Caco-2 (cell line): ENCODE results near the gene HNRNPM. TPM values are rescaled to one million over a fixed set of nuclear protein-coding genes. Genes with fewer than 3 reads are reported as not detected.

Experiments used
- Bru-seq: library from RNA; stranded (reverse); fragments of 400-500 nt; gene quantifications from one replicate; lab custom pipeline; 2021; lab: Mats Ljungman, UMichigan
- BruChase-seq, 2 experiments: library from RNA; stranded (reverse); fragments of 400-500 nt; gene quantifications; one replicate each; lab custom pipeline; 2021; lab: Mats Ljungman, UMichigan
- BruUV-seq: library from RNA; stranded (reverse); fragments of 400-500 nt; replicated peaks from 2 replicates; lab custom pipeline; 2021; lab: Mats Ljungman, UMichigan
- CTCF ChIA-PET: fragments of 300-600 bp; sonication (Branson Sonifier 250); formaldehyde crosslinking; loops from one replicate; lab custom pipeline; 2022; ENCODE audit warnings: antibody characterized with exemption; lab: Charles Lee
- POLR2A ChIA-PET: fragments of 300-600 bp; sonication (Branson Sonifier 250); formaldehyde crosslinking; loops from one replicate; lab custom pipeline; 2022; ENCODE audit warnings: antibody characterized with exemption; lab: Charles Lee
- DNase-seq, 2 experiments: peaks; one replicate each; pipeline versions ENCODE4 v3.0.0 to v3.0.0-alpha.2; 2020 to 2022
- H3K27me3 ChIP-seq: replicated peaks from 2 replicates; pipeline ENCODE4 v1.6.0; 2011; ENCODE audit warnings: low read length; ENCODE audit not compliant: control insufficient read depth, insufficient read depth
- H3K36me3 ChIP-seq: 2 replicates; pipeline ENCODE4 v1.5.1; 2011; ENCODE audit warnings: low read length; ENCODE audit not compliant: control insufficient read depth, insufficient read depth
- H3K4me1 ChIP-seq: fragments of 250-450 bp; sonication (Bioruptor Pico); 2 replicates; pipeline ENCODE4 v1.5.1; 2020; ENCODE audit warnings: mild to moderate bottlenecking
- H3K4me3 ChIP-seq: 2 replicates; pipeline ENCODE4 v1.5.1; 2011; ENCODE audit warnings: low read depth, mild to moderate bottlenecking, control low read depth, low read length
- H3K9me3 ChIP-seq: fragments of 250-450 bp; sonication (Bioruptor Pico); 2 replicates; pipeline ENCODE4 v1.5.1; 2020; ENCODE audit warnings: mild to moderate bottlenecking, moderate library complexity
- H3K27ac Mint-ChIP-seq: one replicate; pipeline ENCODE4 v1.8.0; 2022; ENCODE audit warnings: mixed read lengths; ENCODE audit not compliant: unreplicated experiment
- H3K27me3 Mint-ChIP-seq: one replicate; pipeline ENCODE4 v1.8.0; 2022; ENCODE audit warnings: mixed read lengths; ENCODE audit not compliant: insufficient read depth, unreplicated experiment
- H3K36me3 Mint-ChIP-seq: one replicate; pipeline ENCODE4 v1.8.0; 2022; ENCODE audit warnings: mild to moderate bottlenecking, mixed read lengths; ENCODE audit not compliant: insufficient read depth, unreplicated experiment
- H3K4me1 Mint-ChIP-seq: one replicate; pipeline ENCODE4 v1.8.0; 2022; ENCODE audit warnings: low read depth, mixed read lengths; ENCODE audit not compliant: unreplicated experiment
- H3K4me3 Mint-ChIP-seq: one replicate; pipeline ENCODE4 v1.8.0; 2022; ENCODE audit warnings: mild to moderate bottlenecking, moderate library complexity, mixed read lengths; ENCODE audit not compliant: unreplicated experiment
- H3K9me3 Mint-ChIP-seq: one replicate; pipeline ENCODE4 v1.8.0; 2022; ENCODE audit warnings: mixed read lengths; ENCODE audit not compliant: unreplicated experiment
- intact Hi-C: fragments of 100-400 bp; cut with micrococcal nuclease; formaldehyde crosslinking; loops from one replicate; pipeline ENCODE4 v1.10.0; 2022; ENCODE audit not compliant: unreplicated experiment
- long read RNA-seq: library from polyadenylated mRNA; stranded (forward); transcript quantifications from one replicate; pipeline ENCODE4 v2.0.0, GENCODE V29; 2022
- total RNA-seq: library from RNA; stranded (reverse); gene quantifications from 2 replicates; pipeline ENCODE4 v1.2.3, GENCODE V29; 2022
- TF ChIP-seq, protein P1 (sequence below), 2 experiments: fragments of 200-600 bp in 1 of 2; IDR thresholded peaks; 1 replicate in 1 of 2; 2 replicates in 1 of 2; pipeline versions ENCODE4 v1.5.1 to v1.8.0; 2011 to 2022; ENCODE audit warnings: antibody characterized with exemption in 1 of 2, control low read depth in 1 of 2, inconsistent platforms in 1 of 2, low read depth in 1 of 2, low read length in 1 of 2, mild to moderate bottlenecking in 1 of 2, moderate library complexity in 1 of 2; ENCODE audit not compliant: insufficient read depth in 1 of 2, severe bottlenecking in 1 of 2, unreplicated experiment in 1 of 2

The HNRNPM gene, protein sequence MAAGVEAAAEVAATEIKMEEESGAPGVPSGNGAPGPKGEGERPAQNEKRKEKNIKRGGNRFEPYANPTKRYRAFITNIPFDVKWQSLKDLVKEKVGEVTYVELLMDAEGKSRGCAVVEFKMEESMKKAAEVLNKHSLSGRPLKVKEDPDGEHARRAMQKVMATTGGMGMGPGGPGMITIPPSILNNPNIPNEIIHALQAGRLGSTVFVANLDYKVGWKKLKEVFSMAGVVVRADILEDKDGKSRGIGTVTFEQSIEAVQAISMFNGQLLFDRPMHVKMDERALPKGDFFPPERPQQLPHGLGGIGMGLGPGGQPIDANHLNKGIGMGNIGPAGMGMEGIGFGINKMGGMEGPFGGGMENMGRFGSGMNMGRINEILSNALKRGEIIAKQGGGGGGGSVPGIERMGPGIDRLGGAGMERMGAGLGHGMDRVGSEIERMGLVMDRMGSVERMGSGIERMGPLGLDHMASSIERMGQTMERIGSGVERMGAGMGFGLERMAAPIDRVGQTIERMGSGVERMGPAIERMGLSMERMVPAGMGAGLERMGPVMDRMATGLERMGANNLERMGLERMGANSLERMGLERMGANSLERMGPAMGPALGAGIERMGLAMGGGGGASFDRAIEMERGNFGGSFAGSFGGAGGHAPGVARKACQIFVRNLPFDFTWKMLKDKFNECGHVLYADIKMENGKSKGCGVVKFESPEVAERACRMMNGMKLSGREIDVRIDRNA
- total RNA-seq (271 and 286 TPM in 2 replicates), Bru-seq, nascent RNA (percentile 95 among the genes with signal in this experiment), BruChase-seq, experiment 1, labeled RNA remaining after a 2-hour chase (percentile 94 among the genes with signal in this experiment), BruChase-seq, experiment 2, labeled RNA remaining after a 6-hour chase (percentile 95 among the genes with signal in this experiment)
- long read RNA-seq, transcript HNRNPM-217 (15 exons, 2,458 nt): major isoform, 10 of 863 reads
- long read RNA-seq, partial matches to known transcripts: 112 of 863 reads
- long read RNA-seq, other reads (novel, unspliced or antisense): 739 of 863 reads

DNA sequence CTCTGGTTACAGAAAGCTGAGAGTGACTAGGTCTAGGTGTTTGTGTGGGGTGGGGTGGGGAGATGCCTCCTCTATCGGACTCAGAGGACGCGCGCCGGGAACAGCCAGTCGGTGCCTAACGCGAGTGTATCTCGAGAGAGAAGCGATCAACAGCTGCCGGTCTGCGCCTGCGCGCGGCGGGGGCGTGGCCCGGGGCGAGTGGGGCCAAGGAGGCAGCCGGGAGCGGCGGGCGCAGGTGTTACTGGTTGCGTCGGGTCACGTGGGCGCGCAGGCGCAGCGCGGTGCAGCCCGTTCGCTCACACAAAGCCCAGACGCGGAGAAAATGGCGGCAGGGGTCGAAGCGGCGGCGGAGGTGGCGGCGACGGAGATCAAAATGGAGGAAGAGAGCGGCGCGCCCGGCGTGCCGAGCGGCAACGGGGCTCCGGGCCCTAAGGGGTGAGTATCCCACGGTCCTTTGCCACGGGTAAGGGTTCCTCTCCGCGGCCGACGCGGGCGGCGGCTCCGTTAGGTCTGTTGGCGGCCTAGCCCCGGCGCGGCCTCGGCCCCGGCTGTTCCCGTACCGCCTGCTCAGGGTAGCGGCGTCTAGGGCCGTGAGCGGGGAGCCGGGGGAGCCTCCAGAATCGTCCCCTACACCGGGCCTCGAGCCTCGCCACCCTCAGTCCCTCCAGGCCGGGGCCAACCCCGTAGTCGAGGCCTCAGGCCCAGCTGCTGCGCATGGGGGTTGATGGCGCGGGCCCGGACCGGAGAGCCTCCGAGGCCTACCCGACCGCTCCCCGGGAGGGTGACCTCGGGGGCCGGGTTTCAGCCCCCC lies at the start of gene HNRNPM:
HNRNPM (plus strand) TSS at position 299 of the 811 bp plus-strand sequence; CDS start at position 323, 24 bp downstream.
- H3K4me1 Mint-ChIP-seq: peaks cover 8% of the 10 kb centered on the region
- TF ChIP-seq, protein P1, sequence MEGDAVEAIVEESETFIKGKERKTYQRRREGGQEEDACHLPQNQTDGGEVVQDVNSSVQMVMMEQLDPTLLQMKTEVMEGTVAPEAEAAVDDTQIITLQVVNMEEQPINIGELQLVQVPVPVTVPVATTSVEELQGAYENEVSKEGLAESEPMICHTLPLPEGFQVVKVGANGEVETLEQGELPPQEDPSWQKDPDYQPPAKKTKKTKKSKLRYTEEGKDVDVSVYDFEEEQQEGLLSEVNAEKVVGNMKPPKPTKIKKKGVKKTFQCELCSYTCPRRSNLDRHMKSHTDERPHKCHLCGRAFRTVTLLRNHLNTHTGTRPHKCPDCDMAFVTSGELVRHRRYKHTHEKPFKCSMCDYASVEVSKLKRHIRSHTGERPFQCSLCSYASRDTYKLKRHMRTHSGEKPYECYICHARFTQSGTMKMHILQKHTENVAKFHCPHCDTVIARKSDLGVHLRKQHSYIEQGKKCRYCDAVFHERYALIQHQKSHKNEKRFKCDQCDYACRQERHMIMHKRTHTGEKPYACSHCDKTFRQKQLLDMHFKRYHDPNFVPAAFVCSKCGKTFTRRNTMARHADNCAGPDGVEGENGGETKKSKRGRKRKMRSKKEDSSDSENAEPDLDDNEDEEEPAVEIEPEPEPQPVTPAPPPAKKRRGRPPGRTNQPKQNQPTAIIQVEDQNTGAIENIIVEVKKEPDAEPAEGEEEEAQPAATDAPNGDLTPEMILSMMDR (IDR thresholded peaks at IDR 0.05; ENCODE audit: insufficient read depth in 1 of 2, low read depth in 1 of 2, low read length in 1 of 2, severe bottlenecking in 1 of 2, unreplicated experiment in 1 of 2): no peak
- CTCF ChIA-PET: interaction anchor here (0.5 to 1.7 kb wide), 3 partner anchors 12 to 32 kb away, joined by 3 to 12 read pairs (median 4); partner anchors contain the start of gene MARCHF2
- peak; percentile 98 to 99 for DNase-seq
- H3K4me3 Mint-ChIP-seq: peak within 1 kb of the TSS; percentile 94
- H3K9me3 ChIP-seq: no peaks in the 10 kb centered on the region
- H3K4me1 ChIP-seq: peaks cover 15% of the 10 kb centered on the region
- H3K9me3 Mint-ChIP-seq: no peaks in the 10 kb centered on the region
- H3K4me3 ChIP-seq: peak within 1 kb of the TSS; percentile 81
- H3K27me3 ChIP-seq: no peaks in the 10 kb centered on the region
- H3K27ac Mint-ChIP-seq: peak within 1 kb of the TSS; percentile 98
- POLR2A ChIA-PET: interaction anchor here (0.6 to 1.2 kb wide), 14 partner anchors 11 to 1935 kb away, joined by 3 to 13 read pairs (median 4); partner anchors contain the start of genes MAP2K7, MARCHF2, TYK2 and ZNF414
- peaks cover 1% of the 10 kb centered on the region; the same call in 1 of the 2 replicates for H3K36me3 ChIP-seq
- no peaks in the 10 kb centered on the region for H3K27me3 Mint-ChIP-seq
- peaks cover 42% of the 10 kb centered on the region for H3K36me3 Mint-ChIP-seq
- no TSS peak for BruUV-seq
- intact Hi-C loops: no loop called here

DNA sequence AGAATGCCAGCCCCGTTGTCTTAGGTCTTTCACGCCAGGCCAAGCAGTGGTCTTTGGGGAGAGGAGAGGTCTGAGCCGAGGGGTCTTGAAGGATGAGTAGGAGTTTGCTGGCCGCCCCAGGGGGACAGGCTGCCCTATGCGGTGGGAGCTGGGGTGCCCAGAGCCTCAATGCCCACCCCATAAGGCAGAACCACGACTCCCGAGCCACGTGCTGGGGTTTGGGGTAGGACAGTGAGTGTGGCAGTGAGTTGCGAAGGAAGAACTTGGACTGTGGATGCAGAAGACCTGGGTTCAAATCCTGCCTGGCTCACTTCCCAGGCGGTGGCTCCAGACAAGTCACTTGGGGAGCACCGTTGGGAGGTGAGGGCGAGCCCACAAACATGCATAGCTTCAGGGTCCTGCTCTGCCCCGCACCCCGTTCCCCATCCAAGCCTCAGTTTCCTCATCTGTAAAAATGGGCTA lies 49.1 kb upstream of the HNRNPM start:
- BruUV-seq: no TSS peak
- Histone ChIP-seq H3K4me3 (no peak overlapping the region), H3K4me1 (peaks cover 11% of the 10 kb centered on the region; the same call in 1 of the 2 replicates), H3K36me3 (peaks cover 3% of the 10 kb centered on the region), H3K9me3 (no peaks in the 10 kb centered on the region), H3K27me3 (no peaks in the 10 kb centered on the region)
- Mint-ChIP-seq H3K4me1 (peaks cover 13% of the 10 kb centered on the region), H3K27me3 (no peaks in the 10 kb centered on the region), H3K4me3 (no peak overlapping the region), H3K9me3 (no peaks in the 10 kb centered on the region), H3K27ac (peak overlapping the region; percentile 55), H3K36me3 (peaks cover 20% of the 10 kb centered on the region)
- POLR2A ChIA-PET: no interaction called here
- CTCF ChIA-PET: no interaction called here
- TF ChIP-seq, protein P1 (IDR thresholded peaks at IDR 0.05; ENCODE audit: insufficient read depth in 1 of 2, low read depth in 1 of 2, low read length in 1 of 2, severe bottlenecking in 1 of 2, unreplicated experiment in 1 of 2): no peak
- intact Hi-C loops: loop anchor here (2.0 to 5.0 kb wide), 2 partner anchors 41 to 128 kb away; no protein-coding TSS in a partner anchor
- DNase-seq: no peak
